Esophagus muscularis mucosa (tissue), 3 donors: ENCODE data around the gene CNN2.

Experiments
- POLR2AphosphoS5 ChIP-seq, 2 donors: sonication (generic); formaldehyde crosslinking; IDR thresholded peaks; one replicate each; pipeline ENCODE4 v1.6.1; 2017; ENCODE audit warnings: antibody characterized with exemption in 2 of 2
- TF ChIP-seq, protein P1 (sequence below), 3 experiments: fragments of 200-600 bp in 2 of 3; fragments of 450-650 bp in 1 of 3; sonication (generic) in 2 of 3; IDR thresholded peaks; one replicate each; pipeline ENCODE4 v1.5.1; 2017 to 2019; ENCODE audit warnings: antibody characterized with exemption in 3 of 3, mild to moderate bottlenecking in 2 of 3, moderate library complexity in 1 of 3

DNA sequence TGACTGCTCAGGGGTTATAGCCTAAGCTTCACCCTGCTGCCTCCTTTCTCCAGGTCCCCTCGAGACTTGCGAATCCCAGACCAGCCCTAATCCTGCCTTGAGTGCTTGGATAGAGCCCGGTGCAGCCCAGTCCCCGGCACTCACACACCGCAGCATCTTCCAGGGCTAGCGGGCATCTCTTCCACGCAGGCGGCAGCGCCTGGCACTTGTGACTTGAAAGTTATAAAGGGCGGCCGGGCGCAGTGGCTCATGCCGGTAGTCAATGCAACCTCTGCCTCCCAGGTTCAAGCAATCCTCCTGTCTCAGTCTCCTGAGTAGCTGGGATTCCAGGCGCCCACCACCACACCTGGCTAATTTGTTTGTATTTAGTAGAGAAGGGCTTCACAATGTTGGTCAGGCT lies 40.3 kb upstream of the CNN2 start:
- TF ChIP-seq, protein P1, sequence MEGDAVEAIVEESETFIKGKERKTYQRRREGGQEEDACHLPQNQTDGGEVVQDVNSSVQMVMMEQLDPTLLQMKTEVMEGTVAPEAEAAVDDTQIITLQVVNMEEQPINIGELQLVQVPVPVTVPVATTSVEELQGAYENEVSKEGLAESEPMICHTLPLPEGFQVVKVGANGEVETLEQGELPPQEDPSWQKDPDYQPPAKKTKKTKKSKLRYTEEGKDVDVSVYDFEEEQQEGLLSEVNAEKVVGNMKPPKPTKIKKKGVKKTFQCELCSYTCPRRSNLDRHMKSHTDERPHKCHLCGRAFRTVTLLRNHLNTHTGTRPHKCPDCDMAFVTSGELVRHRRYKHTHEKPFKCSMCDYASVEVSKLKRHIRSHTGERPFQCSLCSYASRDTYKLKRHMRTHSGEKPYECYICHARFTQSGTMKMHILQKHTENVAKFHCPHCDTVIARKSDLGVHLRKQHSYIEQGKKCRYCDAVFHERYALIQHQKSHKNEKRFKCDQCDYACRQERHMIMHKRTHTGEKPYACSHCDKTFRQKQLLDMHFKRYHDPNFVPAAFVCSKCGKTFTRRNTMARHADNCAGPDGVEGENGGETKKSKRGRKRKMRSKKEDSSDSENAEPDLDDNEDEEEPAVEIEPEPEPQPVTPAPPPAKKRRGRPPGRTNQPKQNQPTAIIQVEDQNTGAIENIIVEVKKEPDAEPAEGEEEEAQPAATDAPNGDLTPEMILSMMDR (IDR thresholded peaks at IDR 0.05) = no peak
- no peak for TF ChIP-seq POLR2AphosphoS5 (IDR thresholded peaks at IDR 0.05)
